DMS114 treated with DMSO at 0.1 percent for 48 hours (cell line): ENCODE measurements around the gene KYNU.
"Not testable (repeated sequence)": the region's sequence is repeated elsewhere in the genome, so short reads cannot be mapped to it uniquely, and the experiment has no call there.

Experiments used
- DNase-seq: peaks from one replicate; lab custom pipeline; 2025; ENCODE audit not compliant: unreplicated experiment; lab: John Stamatoyannopoulos, UW

Gene KYNU

DNA sequence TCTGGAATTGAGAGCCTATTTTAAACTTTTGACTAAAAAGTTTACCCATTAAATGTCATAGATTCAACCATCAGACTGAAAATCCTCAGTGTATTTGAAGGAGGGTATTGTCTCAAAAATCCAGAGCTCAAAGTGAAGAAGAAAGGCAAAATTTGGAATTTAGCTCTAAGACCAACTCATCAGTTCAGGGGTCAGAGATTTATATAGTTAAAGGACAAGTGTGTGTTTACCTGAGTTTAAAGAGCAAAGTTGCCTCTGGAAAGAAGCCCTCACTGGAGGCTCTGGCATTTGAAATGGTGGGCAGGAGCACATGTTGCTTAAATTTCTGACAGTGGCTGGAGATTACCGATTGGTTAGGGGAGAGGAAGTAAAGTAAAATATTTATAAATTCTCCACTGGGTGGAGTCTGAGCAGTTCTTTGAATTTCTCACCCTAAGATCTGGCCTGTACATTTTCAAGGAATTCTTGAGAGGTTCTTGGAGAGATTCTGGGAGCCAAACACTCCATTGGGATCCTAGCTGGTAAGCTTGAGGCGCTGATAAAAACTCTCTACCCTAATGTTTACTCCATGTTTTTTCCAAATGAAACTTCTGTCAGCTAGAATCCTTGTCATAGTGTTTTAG, at the start of gene KYNU:
TSS of gene KYNU (plus strand) at position 449 of the 623 bp plus-strand sequence. CDS start 7,704 bp downstream, outside the sequence.
- DNase-seq, result no peak

DNA sequence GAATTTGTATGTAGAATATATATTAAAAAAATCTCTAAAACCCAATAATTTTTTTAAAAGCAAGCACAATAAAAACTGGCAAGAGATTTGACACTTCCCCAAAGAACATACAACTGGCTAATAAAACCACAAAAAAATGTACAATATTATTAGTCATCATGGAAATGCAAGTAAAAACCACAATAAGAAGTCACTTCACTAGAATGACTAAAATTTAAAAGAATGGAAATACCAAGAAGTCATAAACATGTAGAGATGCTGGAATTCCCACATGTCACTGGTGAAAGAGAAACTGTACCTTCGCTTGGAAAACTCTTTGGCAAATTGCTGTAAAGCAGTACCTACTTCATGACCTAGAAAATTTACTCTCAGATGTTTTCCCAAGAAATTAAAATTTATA, 43.4 kb upstream of the KYNU start:
- no peak for DNase-seq

DNA sequence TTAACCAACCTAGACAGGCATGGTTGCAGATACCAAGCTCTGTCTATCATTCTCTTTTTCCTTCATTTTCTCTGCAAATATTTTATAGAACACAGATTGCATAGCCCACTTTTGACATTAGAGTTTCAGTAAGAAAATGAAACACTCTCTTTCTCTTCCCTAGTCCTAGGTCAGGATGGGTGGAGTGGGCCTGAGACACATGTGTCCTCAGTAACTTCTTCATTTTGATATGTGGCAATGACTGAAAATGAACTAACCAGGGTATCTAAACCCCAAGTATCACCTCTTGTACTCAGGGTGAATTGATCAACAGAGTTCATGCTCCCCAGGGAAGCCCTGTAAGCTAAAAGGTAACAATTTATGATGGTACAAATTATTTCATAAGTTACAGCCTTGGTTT, 37.0 kb upstream of the KYNU start:
- DNase-seq, result no peak

DNA sequence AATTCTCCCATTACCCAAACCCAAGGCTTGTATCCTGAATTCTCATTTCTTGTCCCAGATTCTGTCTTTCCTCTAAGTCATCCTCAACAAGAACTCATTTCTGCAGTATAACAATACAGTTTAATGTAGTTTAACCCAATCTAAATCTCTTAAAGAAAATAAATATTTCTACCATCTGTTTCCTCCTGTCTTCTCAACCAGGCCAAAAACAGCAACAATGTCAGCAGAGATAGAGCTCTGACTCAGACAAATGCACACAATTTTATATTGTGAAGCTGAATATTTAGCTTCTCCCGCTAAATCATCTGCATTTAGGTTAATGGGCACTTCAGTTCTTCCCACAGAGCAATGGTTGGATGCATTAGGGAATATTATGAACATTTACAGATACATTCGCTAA, 35.7 kb upstream of the KYNU start:
- no peak for DNase-seq

DNA sequence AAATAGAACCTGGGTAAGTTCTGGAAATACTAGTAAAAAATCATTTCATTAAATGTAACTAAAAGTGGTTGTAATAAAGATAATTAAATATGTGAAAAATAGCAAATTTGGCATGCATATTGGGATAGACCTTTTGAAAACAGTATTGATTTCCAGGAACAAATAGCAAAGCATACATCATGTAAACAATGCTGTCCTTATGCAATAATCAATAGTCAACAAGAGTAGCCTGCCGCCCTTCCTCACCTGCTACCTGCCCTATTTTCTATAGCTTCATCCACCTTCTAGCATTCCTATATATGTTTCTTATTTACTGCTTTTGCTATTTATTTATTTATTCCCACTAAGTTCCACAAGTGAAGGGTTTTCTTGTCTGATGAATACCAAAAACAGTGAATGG, 35.1 kb upstream of the KYNU start:
- no peak for DNase-seq

DNA sequence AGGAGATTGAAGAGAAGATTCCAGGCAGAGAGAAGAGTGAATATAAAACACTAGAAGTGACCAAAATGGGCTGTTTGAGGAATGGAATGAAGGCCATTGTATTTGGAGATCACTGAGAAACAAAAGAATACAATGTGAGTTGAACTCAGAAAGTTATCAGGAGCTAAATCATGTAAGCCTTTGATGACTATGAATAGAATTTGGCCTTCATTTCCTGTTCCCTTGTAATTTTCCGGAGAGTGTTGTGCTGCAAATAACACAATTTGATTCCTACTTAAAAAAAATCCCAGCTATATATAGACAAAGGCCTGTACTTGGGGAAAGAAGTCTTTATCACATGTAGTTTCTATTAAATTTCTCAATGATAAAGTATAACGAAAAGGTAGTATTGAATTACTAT, 33.7 kb upstream of the KYNU start:
- DNase-seq, result no peak

DNA sequence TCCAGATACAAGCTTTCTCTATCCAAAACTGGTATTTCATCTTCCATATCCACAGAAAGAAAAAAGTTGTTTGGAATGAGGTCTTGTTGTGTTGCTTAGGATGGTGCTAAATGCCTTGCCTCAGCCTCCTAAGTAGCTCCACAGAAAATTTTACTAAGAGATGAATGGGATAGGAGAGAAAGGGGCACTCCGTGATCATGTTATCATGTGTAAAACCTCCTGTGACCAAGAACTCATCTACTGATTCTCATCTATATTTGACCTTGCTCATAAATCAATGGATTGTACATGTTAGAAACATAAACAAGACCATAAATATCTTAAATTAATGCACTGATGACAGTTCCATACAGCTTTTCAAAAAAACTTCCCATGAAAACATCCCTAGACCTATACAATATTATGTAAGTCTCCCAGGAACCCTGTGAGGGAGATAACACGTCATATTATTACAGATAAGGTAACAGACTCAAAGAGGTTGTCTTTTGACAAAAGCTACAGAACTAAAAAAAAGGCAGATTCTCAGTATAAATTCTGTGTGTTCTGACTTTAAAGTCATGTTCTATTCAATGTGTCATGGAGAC, 29.3 kb upstream of the KYNU start:
- DNase-seq, result no peak

DNA sequence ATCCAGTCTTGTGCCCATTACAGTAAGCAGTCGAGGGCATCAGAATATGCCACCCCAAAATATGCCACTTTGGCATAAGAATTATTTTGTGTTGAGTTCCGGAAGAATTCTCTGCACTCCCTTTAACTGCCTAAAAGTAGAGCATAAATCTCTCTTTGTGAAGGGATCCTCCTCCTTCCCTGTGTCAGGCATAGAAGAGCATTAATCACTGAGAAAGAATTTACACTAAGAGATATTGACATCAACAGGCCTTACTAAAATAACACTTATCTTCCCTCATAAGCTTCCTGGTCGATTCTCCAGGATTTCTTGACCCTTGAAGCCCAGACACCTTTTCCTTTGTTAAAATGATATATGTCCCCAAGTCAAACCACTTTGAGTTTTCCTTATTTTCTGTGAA, 27.6 kb upstream of the KYNU start:
- DNase-seq, result no peak

DNA sequence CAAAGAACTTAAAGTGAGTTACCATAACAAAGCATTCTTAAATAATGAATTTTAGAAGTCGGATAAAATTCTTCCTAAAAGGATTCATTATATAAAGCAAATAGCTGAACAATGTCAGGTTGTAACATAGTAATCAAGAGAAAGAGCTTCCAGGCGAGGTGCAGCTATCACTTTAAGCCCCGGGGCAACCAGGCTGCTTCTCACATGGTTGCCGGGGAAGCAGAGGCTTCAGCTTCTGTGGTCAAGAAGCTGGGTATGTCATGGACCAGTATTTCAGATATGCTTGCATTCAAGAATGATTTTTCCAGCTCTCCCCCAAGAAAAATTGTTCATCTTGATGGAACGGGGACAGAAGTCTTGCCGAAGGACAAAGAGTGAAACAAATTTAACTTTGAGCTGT, 23.6 kb upstream of the KYNU start:
- DNase-seq, result no peak

DNA sequence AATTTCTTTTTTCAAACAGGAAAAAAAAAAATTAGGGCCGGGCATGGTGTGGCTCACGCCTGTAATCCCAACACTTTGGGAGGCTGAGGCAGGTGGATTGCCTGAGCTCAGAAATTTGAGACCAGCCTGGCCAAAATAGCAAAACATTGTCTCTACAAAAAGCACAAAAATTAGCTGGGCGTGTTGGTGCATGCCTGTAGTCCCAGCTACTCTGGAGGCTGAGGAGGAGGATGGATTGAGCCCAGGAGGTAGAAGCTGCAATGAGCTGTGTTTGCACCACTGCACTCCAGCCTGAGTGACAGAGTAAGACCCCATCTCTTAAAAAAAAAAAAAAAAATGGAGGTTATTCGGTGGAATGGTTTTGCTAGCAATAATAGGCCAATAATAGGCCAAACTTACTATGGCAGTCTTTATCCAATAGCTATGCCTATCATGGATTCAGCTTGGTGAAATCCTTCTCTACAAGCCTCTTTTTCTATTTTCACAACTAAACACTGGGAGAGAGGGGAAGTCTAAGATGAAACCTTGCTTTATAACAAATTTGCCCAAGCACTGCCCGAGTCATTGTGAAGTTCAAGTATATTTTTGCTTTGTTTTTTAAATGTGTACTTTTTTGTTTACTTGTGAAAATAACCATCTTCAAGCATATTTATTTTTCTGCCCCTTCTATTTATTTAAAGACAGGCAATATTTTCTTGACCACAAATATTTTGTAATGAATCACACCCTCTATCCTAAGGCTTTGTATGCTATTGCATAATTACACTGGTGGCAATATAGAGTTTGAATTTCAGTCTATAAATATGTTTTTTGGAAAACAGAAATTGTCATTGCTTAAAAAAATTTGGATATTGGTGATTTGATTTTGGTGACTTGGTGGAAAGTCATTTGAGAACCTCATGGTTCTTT, 20.0 kb upstream of the KYNU start:
- DNase-seq, result no peak

DNA sequence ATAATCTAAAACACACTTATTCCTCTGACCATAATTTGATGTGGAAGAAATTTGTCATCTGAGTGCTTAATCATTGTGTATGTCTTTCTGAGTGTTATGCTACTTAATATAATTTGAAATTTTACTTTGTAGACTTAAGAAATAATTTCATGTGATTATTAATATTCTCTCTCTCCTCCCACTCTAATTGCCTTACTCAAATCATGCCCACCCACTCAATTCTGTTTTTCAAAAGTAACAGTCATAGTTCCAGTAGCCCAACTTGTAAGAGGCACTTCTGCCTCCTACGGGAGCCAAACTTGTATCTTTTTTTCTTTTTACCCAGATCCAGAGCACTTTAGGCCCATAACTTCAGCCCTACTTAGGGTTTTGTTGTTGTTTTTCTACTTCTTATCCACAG, 18.5 kb upstream of the KYNU start:
- DNase-seq, result no peak

DNA sequence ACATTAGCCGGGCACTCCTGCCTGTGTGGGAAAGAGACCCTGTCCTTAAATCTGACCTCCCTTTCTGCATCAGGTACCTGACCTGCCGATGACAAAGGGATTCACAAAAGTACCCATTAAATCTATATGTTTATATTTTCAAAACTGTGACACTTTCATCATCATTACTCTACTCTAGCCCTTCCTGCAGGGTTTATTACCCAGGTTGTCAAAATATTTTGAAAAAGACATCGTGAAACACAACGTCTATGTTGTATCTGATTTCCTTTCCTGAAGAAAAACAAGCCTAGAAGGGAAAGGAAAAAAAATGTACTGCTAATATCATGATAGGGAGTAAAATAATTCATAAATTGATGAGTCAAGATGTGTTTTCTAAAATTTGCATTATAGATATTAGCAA, 15.2 kb upstream of the KYNU start:
- DNase-seq, result no peak

DNA sequence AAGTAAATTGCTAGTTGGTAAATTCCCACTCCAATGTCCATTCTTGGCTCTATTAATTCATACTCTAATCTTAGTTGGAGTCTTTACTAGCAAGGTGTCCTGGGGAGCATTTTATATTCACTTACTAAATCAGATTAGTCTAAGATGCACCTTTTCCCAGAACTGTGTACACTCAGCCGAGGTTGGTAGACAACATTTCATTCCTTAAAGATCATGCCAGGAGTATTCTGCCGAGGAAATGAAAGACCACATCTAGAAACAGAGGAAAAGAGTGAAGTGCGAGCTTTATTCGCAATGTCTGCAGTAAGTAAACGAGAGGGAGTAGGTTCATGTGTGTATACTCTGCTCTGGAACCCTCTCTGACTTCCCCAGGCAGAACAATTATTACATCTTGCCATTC, 14.6 kb upstream of the KYNU start:
- DNase-seq, result no peak

DNA sequence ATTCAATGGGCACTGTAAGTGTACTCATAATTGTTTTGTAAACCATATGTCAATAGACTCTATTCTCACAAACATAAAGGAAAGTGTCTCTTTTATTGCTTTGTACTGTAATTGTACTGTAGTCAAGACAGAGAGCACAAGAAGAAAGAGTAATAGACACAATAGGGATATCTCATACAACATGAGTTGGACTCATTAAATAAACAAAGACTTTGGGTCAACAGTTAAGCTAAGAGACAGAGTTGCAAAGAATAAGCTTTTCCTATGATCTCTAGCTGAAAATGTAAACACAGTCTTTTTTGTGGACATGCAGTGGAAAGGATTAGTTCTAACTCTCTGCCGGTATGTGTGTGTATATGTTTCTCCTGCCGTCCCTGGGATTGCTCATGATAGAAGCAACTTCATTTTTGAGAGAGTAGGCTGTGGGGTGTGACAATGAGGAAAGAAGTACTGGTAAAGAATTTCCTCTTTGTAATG, 13.9 kb upstream of the KYNU start:
- no peak for DNase-seq

DNA sequence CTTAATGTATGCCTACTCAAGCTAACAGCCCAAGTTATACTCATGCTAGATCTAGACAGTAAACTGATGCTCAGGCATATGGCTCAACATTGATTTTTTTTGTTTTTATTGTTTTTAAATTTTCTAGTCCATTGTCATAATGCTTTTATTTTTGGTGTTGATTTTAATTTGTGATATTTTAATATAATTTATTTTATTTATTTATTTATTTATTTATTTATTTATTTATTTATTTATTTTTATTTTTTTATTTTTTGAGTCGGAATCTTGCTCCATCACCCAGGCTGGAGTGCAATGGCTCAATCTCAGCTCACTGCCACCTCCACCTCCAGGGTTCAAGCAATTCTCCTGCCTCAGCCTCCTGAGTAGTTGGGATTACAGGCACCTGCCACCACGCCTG, 12.9 kb upstream of the KYNU start:
- not testable (repeated sequence) for DNase-seq

DNA sequence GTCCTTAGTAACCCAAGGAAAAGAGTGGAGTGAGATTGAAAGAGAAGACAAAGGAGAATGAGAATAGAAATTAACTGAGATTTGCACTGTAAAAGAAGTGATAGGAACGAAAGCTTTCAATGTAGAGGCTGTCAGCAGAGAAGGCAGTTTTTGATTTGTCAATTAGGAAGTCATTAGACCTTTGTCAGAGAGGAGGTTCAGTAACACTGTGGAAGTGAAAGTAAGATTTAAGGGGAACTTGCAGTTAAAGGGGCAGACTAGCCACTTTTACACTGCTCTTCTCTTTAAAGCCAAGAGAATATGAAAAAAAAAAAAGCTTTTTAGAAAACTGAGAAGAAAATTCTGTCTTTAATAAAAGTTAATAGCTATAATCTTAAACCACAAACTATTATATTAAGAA, 11.5 kb upstream of the KYNU start:
- DNase-seq, result no peak

DNA sequence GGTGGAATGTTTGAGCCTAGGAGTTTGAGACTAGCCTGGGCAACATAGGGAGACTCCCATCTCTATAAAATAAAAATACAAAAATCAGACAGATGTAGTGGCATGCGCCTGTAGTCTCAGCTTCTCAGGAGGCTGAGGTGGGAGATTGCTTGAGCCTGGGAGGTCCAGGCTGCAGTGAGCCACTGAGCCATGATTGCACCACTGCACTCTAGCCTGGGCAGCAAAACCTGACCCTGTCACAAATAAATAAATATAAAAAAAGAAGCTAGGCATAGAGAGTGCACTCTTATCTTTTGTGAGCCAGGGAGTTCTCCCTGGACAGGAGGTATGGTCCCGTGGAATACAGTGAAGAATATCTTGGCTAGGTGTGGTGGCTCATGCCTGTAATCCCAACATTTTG, 11.0 kb upstream of the KYNU start:
- DNase-seq, result no peak

DNA sequence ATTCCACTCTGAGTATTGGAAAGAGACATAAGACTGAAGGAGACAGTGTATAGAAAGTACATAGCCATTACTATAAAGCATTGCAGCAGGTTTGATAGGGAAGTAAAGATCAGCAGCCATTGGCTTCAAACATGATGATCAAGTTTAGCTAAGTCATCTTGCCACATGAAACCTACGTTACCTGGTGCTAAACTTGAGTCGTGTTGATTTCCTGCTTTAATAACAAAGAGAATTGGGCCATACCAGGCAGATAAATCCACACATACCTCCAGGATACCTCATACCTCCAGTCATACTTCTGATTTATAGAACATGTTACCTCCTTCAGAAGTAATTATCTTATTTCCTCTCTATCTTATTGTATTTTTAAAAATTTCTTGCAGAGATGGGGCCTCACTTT, 10.3 kb upstream of the KYNU start:
- no peak for DNase-seq

DNA sequence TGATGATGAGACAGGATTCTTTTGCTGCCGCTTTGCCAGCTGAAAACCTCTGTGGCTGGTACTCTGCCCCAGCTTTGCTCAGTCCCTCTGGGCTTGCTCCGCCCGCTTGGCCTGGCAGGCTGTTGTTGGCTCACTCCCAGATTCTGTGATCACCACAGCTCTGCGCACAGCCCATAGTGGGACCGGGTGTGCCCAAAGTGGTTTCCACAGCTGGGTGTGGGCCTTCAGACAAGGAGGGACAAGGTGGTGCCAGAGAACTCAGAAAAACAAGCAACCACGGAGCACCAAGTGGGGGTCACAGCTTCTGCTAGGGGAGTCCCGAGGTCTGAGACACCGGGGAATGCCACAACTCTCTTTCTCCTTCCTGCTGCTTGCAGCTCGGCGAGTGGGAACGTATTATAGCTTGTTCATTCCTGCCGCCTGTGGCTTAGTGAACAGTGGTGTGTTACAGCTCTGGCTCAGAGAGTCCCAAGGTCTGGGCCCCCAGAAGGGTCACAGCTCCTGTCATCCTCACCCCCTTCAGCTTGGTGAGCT, 9.2 kb upstream of the KYNU start:
- no peak for DNase-seq

DNA sequence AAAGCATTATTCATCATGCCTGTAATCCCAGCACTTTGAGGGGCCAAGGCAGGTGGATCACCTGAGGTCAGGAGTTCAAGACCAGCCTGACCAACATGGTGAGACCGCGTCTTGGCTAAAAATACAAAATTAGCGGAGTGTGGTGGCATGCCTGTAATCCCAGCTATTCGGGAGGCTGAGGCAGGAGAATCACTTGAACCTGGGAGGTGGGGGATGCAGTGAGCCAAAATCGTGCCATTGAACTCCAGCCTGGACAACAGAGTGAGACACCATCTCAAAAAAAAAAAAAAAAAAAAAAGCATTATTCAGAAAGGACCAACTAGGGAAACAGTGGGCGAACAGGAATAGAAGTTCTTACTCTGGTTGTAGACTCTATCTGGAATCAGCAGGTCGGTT, 8.4 kb upstream of the KYNU start:
- not testable (repeated sequence) for DNase-seq

DNA sequence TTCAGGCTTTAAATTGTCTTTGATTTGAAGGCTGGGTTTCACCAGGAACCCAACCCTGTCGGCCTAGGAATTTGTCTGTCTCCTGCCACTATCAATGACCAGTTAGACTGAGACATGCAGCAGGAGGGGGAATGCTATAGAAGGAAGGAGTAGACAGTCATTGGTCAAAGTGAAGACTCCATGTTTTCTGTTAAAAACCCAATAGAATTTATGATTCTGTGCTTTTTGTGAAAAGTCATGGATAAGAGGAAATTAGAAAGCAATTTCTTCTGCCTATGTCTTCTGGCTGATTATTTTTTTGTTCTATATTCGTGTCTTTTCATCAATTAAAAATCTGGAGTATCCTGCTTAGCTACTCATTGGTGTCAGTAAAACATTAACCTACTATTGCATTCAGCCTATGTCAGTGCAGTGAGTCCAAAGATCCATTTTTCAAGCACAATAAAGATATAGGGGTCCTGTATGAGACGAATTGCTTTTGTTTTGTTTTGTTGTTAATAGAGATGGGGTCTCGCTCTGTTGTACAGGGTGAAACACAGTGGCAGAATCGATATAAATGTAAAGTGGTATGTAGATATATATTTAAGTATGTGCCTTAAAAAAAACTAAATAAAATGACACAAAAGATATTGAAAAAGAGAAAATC, 7.9 kb upstream of the KYNU start:
- DNase-seq, result no peak
